Nephron (organoid): Measurements from ENCODE around the gene ABCB11.

Experiments
- H3K27ac Mint-ChIP-seq, 3 experiments: 2 replicates each; pipeline ENCODE4 v1.8.0; 2020; ENCODE audit warnings: mixed read lengths in 3 of 3, mild to moderate bottlenecking in 2 of 3, moderate library complexity in 1 of 3
- H3K27me3 Mint-ChIP-seq: 2 replicates; pipeline ENCODE4 v1.8.0; 2021; ENCODE audit warnings: low read depth, mild to moderate bottlenecking, moderate library complexity, mixed read lengths
- H3K36me3 Mint-ChIP-seq: 2 replicates; pipeline ENCODE4 v1.8.0; 2020; ENCODE audit warnings: low read depth, mixed read lengths
- H3K4me1 Mint-ChIP-seq: 2 replicates; pipeline ENCODE4 v1.8.0; 2020; ENCODE audit warnings: mixed read lengths
- H3K4me3 Mint-ChIP-seq, 3 experiments: 2 replicates each; pipeline ENCODE4 v1.8.0; 2020; ENCODE audit warnings: mild to moderate bottlenecking in 3 of 3, mixed read lengths in 3 of 3, moderate library complexity in 2 of 3
- H3K9me3 Mint-ChIP-seq: 2 replicates; pipeline ENCODE4 v1.8.0; 2020; ENCODE audit warnings: mixed read lengths
- TF ChIP-seq, protein P1 (sequence below), 3 experiments: fragments of 200-600 bp; sonication (generic); IDR thresholded peaks; one replicate each; pipeline ENCODE4 v1.5.0; 2021; ENCODE audit warnings: antibody characterized with exemption in 3 of 3; ENCODE audit not compliant: unreplicated experiment in 3 of 3

Gene ABCB11

DNA sequence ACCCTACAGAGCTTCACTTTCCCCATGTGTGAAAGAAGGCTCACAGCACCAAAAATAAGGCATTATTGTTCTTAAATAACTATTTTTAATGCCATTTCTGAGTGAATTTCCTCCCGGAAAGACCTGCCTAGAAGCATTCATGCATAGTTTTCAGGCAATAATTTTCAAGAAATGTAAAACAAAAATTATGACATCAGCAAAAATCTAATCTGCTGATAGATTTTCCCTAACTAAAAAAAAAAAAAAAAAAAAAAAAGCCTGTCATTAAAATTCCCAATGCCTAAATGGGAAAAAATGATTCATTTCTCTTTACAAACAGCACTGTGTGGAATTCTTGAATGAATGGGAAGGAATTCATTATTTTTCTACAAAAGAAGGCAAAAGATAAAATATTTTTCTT is 35.4 kb downstream of the ABCB11 start:
- TF ChIP-seq, protein P1, sequence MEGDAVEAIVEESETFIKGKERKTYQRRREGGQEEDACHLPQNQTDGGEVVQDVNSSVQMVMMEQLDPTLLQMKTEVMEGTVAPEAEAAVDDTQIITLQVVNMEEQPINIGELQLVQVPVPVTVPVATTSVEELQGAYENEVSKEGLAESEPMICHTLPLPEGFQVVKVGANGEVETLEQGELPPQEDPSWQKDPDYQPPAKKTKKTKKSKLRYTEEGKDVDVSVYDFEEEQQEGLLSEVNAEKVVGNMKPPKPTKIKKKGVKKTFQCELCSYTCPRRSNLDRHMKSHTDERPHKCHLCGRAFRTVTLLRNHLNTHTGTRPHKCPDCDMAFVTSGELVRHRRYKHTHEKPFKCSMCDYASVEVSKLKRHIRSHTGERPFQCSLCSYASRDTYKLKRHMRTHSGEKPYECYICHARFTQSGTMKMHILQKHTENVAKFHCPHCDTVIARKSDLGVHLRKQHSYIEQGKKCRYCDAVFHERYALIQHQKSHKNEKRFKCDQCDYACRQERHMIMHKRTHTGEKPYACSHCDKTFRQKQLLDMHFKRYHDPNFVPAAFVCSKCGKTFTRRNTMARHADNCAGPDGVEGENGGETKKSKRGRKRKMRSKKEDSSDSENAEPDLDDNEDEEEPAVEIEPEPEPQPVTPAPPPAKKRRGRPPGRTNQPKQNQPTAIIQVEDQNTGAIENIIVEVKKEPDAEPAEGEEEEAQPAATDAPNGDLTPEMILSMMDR (IDR thresholded peaks at IDR 0.05; ENCODE audit: unreplicated experiment in 3 of 3): no peak
- Mint-ChIP-seq H3K27ac (no peak overlapping the region), H3K36me3 (no peaks in the 10 kb centered on the region), H3K4me1 (no peaks in the 10 kb centered on the region), H3K27me3 (no peaks in the 10 kb centered on the region), H3K9me3 (no peaks in the 10 kb centered on the region), H3K4me3 (no peak overlapping the region)

DNA sequence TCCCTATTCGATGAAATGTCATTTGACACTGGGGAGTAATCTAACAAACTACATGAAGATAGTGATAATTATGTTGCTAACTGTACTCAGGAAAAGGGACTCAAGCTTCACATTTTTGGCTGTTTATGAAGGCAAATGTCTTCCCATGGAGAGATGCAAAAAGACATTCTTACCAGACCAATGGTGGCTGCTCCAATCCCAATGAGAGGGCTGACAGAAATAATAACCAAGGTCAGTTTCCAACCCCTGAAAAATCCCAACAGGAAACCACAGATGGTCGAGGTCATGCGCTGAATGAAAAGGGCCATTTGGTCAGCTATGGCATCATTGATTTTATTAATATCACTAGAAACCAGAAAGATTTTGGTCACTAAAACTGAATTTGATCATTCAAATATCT is 37.6 kb downstream of the ABCB11 start:
- H3K9me3 Mint-ChIP-seq: no peaks in the 10 kb centered on the region
- no peak overlapping the region for H3K4me3 Mint-ChIP-seq
- no peak overlapping the region for H3K27ac Mint-ChIP-seq
- TF ChIP-seq, protein P1 (IDR thresholded peaks at IDR 0.05; ENCODE audit: unreplicated experiment in 3 of 3): no peak
- H3K36me3 Mint-ChIP-seq: no peaks in the 10 kb centered on the region
- H3K4me1 Mint-ChIP-seq: no peaks in the 10 kb centered on the region
- H3K27me3 Mint-ChIP-seq: no peaks in the 10 kb centered on the region

DNA sequence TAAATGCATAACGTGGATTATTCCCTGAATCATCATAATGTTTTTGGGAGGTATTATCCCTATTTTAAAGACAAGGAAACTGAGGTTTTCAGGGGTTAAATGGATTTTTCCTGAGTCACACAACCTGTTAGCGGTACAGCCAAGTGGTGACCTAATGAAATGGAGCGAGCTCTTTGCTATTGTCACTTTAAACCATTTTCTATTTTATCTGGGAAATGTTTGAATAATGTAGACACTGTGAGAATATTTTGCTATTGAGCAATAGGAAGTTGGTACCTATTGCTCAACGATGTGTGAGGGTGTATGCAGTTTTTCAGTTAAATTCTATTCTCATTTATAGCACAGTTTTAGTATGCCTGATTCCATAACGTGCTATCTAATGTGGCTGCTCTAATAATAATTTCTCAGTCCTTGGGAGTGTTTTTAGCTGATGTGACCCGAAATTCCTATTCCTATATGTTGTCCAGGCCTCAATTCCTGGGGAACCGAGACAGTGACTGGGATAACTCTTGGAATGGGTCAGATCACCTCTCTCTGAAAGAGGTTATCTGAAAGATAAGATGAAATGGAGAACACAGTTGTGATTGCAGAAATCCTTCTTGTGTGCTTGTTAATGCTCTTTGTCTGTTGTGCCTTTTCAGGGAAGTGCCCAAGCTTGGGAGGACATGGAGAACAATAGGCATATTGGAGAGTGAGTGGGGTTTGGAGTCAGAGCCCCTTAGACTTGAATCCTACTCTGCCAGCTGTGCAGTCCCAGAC is 38.4 kb downstream of the ABCB11 start:
- no peaks in the 10 kb centered on the region for H3K9me3 Mint-ChIP-seq

DNA sequence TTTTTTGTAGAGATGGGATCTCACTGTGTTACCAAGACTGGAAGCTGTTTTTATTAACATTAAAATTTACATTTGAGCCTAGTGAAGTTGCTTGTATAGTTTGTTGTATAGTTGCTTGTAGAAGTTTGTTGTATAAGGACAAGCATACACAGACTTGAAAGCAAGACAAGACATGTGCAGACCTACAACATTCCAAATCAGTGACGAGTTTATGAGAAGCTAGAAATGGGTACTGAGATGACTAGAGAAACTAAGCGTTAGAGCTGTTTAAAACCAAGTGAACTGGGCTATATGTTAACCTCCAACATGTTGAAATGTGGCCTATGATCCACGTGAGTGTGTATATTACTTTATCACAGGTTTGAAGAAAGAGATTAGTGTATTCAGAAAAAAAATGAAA is 39.1 kb downstream of the ABCB11 start:
- no peak overlapping the region for H3K27ac Mint-ChIP-seq
- no peaks in the 10 kb centered on the region for H3K9me3 Mint-ChIP-seq
- H3K4me3 Mint-ChIP-seq: no peak overlapping the region
- H3K27me3 Mint-ChIP-seq: no peaks in the 10 kb centered on the region
- H3K4me1 Mint-ChIP-seq: no peaks in the 10 kb centered on the region
- TF ChIP-seq, protein P1 (IDR thresholded peaks at IDR 0.05; ENCODE audit: unreplicated experiment in 3 of 3): no peak
- no peaks in the 10 kb centered on the region for H3K36me3 Mint-ChIP-seq

More for the DNA sequence above, 38.4 kb downstream of the ABCB11 start:
- Mint-ChIP-seq H3K4me1 (no peaks in the 10 kb centered on the region), H3K27me3 (no peaks in the 10 kb centered on the region), H3K4me3 (no peak overlapping the region), H3K36me3 (no peaks in the 10 kb centered on the region), H3K27ac (no peak overlapping the region)
- TF ChIP-seq, protein P1 (IDR thresholded peaks at IDR 0.05; ENCODE audit: unreplicated experiment in 3 of 3): no peak

GRCh38 chr2:168988755-168989154 is 42.4 kb downstream of the ABCB11 start:
- Mint-ChIP-seq H3K27me3 (no peaks in the 10 kb centered on the region), H3K4me1 (no peaks in the 10 kb centered on the region), H3K27ac (no peak overlapping the region), H3K9me3 (no peaks in the 10 kb centered on the region), H3K4me3 (no peak overlapping the region), H3K36me3 (no peaks in the 10 kb centered on the region)
- TF ChIP-seq, protein P1 (IDR thresholded peaks at IDR 0.05; ENCODE audit: unreplicated experiment in 3 of 3): no peak

DNA sequence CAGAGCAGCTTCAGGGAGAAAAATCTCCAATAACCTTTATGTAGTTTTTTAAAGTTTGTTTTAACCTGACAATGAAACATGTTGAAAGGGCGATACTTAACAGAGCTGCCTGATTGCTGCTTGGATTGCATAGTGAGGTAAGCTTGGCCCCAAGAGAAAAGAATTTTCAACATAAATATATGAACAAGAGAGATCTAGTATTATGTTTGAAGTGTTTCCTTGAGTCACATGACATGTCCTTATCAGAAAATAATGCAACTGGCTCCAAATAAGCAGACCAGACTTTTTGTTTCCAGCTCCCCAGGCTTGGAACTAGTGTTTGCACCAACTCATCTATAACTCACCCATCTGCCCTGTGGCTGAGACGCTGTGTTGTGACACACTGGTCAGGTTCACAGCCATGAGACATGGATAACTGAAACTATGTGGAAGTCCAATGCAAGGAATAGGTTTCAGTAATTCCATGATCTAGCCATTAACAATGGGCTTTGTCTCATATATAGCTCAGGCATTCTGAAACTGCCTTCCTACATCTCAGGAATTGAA is 44.7 kb downstream of the ABCB11 start:
- Mint-ChIP-seq H3K9me3 (no peaks in the 10 kb centered on the region), H3K27me3 (no peaks in the 10 kb centered on the region), H3K4me3 (no peak overlapping the region), H3K27ac (no peak overlapping the region), H3K4me1 (no peaks in the 10 kb centered on the region), H3K36me3 (no peaks in the 10 kb centered on the region)
- TF ChIP-seq, protein P1 (IDR thresholded peaks at IDR 0.05; ENCODE audit: unreplicated experiment in 3 of 3): no peak
